ENCODE data around the gene SORCS2. TPM values are rescaled to one million over a fixed set of nuclear protein-coding genes. Genes with fewer than 3 reads are reported as not detected.

The SORCS2 gene
- total RNA-seq, 1 experiment from 2014 or later: 0.15 TPM

- BruUV-seq (replicated peaks): no TSS peak
- CTCF ChIA-PET: no interaction called here
Measured at GRCh38 chr4:7422898-7423180, 230.5 kb downstream of the SORCS2 start.

GRCh38 chr4:7423391-7423790 is 231.1 kb downstream of the SORCS2 start:
- Histone ChIP-seq H3K4me3 (ENCODE audit: low read depth in 2 of 2, low read length in 2 of 2) (no peak overlapping the region), H3K36me3 (ENCODE audit: control insufficient read depth, insufficient read depth, low read length) (no peaks in the 10 kb centered on the region), H3K27me3 (ENCODE audit: control insufficient read depth, insufficient read depth, low read length) (no peaks in the 10 kb centered on the region), H3K9me3 (ENCODE audit: control insufficient read depth, insufficient read depth, low read depth, low read length) (no peaks in the 10 kb centered on the region), H3K27ac (ENCODE audit: low read length) (no peak overlapping the region), H3K4me1 (ENCODE audit: control insufficient read depth, insufficient read depth, low read length) (no peaks in the 10 kb centered on the region)
- BruUV-seq (replicated peaks): no TSS peak
- ChIA-PET CTCF (no interaction called here), POLR2A (no interaction called here)
- ATAC-seq (no peak), DNase-seq (ENCODE audit: low read depth, low spot score) (no peak)
- in situ Hi-C loops (cut with HindIII; ENCODE audit: low pct_unique_long_range_greater_than_20kb, low sequenced_read_pairs): no loop called here
- intact Hi-C loops (cut with micrococcal nuclease; ENCODE audit: unreplicated experiment): no loop called here
- TF ChIP-seq TCF7L2 (IDR thresholded peaks at IDR 0.05; ENCODE audit: low read depth, low read length) (no peak), POLR2AphosphoS5 (IDR thresholded peaks at IDR 0.05; ENCODE audit: low read depth, low read length) (no peak), SIN3A (IDR thresholded peaks at IDR 0.05; ENCODE audit: borderline replicate concordance, insufficient read depth, low read depth, low read length) (no peak), CTCF (IDR thresholded peaks at IDR 0.05) (no peak), REST (IDR thresholded peaks at IDR 0.05; ENCODE audit: insufficient read depth in 1 of 2, low read depth in 2 of 2, low read length in 1 of 2) (no peak)

More at GRCh38 chr4:7422898-7423180, 230.5 kb downstream of the SORCS2 start:
- ATAC-seq (no peak), DNase-seq (ENCODE audit: low read depth, low spot score) (no peak)
- no peaks in the 10 kb centered on the region for H3K4me1 ChIP-seq (ENCODE audit: control insufficient read depth, insufficient read depth, low read length)
- POLR2A ChIA-PET: no interaction called here
- TF ChIP-seq SIN3A (IDR thresholded peaks at IDR 0.05; ENCODE audit: borderline replicate concordance, insufficient read depth, low read depth, low read length) (no peak), CTCF (IDR thresholded peaks at IDR 0.05) (no peak), POLR2AphosphoS5 (IDR thresholded peaks at IDR 0.05; ENCODE audit: low read depth, low read length) (no peak)
- intact Hi-C loops (cut with micrococcal nuclease; ENCODE audit: unreplicated experiment) (no loop called here), in situ Hi-C loops (cut with HindIII; ENCODE audit: low pct_unique_long_range_greater_than_20kb, low sequenced_read_pairs) (no loop called here)
- H3K27me3 ChIP-seq (ENCODE audit: control insufficient read depth, insufficient read depth, low read length): no peaks in the 10 kb centered on the region
- no peaks in the 10 kb centered on the region for H3K9me3 ChIP-seq (ENCODE audit: control insufficient read depth, insufficient read depth, low read depth, low read length)
- no peak overlapping the region for H3K4me3 ChIP-seq (ENCODE audit: low read depth in 2 of 2, low read length in 2 of 2)
- H3K27ac ChIP-seq (ENCODE audit: low read length): no peak overlapping the region
- no peaks in the 10 kb centered on the region for H3K36me3 ChIP-seq (ENCODE audit: control insufficient read depth, insufficient read depth, low read length)

Measured in Panc1 (cell line).